NCI-H128 (cell line): ENCODE data around the gene SIK3.
"Not testable (repeated sequence)": the region's sequence is repeated elsewhere in the genome, so short reads cannot be mapped to it uniquely, and the experiment has no call there.

Experiments used
- DNase-seq: peaks from one replicate; lab custom pipeline; 2025; ENCODE audit not compliant: unreplicated experiment; lab: John Stamatoyannopoulos, UW

SIK3 gene

DNA sequence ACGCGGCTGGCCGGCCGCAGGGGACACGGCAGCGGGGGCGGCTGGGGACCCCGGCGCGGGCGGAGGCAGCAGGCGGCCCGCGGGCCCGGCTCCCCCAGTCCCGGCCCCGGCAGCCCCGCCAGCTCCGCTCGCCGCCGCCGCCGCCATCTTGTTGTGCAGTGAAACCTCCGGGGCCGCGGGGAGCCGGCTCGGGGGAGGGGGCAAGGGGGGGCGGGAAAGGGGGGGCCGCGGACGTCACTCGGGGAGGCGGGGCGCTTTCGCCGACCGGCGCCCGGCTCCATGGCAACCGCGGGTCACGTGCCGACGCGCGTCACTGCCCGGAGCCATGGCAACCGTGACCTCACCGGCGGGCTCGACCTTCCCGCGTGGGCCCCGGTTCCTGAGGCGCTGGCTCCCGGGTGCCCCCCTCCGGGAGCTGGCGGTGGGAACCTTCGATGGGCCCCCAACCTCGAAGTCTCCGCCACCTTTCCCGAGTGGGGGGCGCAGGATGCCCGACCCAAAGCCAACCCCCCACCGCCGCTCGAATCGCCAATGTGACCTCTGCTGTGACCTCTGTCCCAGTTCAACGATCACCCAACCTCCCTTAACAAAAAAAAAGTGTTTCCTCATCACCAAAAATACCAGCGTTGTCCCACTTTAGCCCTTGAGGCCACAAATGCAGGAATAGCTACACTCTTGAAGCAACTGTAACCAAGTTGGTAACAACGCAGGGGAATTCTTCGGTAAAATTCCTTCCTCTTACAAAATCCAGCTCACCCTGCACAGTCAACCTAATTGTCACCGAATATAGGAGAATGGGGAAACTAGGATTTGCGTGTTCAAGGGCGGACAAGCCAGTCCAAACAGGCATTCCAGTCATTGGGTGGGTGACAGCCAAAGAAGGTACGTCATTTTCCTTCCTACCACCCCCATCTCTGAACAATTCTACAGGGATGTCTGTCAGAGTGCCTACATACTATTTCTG lies at the start of gene SIK3:
Gene SIK3, minus strand, starts transcription at position 160 of the 964 bp plus-strand sequence. Its CDS starts 13 bp downstream, at position 147.
- DNase-seq = peak; percentile 88

- DNase-seq = no peak
Measured at GRCh38 chr11:117146521-117146920, 48.3 kb upstream of the SIK3 start.

DNA sequence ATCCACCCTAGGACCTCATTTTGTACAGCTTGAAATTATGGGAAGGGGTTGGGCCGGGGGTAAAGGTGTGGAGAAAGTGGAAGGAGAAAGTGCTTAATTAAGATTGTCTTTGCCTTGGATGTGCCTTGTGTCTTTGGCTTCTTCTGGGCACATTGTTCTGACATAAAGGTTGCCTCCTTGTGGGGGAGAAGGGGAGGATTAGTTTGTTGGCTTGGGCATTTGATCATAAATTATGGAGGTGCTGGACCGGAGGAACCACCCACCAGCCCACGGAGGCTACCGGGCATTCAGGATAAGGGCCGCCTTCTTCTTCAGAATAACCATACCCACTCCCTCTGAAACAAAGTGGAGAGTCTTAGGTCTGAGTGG lies 47.1 kb upstream of the SIK3 start:
- DNase-seq = no peak

DNA sequence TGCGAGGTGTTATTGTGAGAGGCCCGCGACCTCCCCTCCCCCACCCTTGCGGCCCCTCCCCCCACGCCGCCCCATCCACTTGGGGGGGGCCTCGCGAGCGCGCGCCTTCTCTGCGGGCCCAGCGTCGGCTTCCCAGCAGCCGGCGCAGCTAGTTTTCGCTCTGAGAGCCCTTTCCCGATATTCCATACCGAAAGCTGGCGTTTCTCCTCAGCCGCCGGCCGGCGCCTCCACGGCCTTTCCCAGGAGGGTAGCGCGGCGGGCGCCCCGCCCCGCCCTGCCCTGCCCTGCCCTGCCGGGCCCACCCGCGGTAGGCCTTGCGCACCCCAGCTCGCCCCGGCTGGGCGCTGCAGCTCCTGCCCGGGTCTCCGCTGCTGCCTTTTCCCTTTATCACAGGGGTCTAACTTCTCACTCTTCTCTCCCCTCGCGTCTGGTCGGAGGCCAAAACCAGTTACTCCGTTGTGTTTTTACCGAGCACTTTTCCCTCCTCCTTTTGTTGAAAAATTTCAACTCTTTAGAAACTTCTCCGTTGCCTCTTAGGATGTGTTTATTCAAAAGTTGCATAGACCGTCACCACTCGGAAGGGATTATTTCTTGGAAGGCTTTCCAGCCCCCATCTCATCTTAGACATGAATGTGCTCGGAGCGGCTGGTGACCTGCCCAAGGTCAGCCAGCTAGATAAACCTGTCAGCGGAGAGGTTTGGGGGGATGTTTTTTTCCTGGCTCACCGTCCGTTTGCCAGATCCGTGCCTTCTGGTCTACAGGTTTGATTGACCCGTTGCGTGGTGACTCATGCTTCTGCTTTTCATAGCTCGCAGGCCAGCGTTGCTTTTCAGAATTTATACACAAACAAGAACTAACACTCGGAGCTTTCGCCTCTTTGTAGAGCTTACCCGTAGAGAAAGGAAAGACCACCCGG lies 46.5 kb upstream of the SIK3 start:
- no peak for DNase-seq

DNA sequence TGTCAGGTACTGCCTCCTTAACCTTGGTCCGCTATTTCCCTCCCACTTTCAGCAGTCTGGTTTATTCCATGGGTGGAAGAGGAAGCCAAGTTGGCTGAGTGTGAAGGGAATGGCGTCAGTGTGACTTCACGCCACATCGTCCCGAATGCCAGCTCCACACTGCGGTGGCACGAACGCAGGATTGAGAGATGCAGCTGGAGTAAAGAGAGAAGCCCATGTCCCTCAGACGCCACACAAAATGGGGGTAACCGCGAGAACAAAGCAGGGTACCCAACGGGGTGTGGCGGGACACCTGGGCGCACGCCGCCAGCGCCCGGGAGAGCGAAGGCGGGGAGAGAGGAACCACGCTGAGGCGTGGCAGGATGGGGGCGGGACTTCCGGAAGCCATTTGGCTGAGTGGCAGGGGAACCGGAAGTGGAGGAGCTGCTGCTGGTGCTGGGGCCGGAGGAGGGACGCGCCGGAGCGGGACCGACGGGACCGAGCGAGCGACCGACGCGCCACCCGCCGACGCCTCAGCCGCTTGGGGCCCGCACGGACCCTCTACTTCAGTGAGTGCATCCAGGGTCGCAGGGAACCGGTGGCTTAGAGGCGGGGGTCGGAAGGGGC lies 45.7 kb upstream of the SIK3 start, which contains the start of gene PAFAH1B2:
Gene PAFAH1B2, plus strand, starts transcription at position 417 of the 606 bp plus-strand sequence. CDS start 8,161 bp downstream, outside the sequence.
- DNase-seq = peak; percentile 75

DNA sequence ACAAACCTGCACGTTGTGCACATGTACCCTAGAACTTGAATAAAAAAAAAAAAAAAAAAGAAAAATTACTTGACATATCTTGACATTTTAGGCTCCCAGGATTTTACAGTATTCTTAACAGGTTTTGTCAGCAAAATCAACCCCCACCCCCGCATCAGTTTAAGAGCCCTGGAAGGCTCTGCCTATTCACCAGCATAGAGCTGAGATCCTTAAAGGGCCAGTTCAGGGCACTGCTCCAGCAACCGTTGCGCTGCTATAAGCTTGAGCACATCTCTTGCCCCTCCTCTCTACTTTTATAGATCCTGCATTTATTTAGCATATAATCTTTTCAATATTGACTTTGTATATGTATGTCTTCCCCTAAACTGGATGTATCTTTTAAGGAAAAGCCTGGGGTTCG lies 45.2 kb upstream of the SIK3 start:
- no peak for DNase-seq

GRCh38 chr11:117137223-117138086 lies 39.2 kb upstream of the SIK3 start:
- not testable (repeated sequence) for DNase-seq

- DNase-seq = not testable (repeated sequence)
Measured at GRCh38 chr11:117134979-117135378, 36.8 kb upstream of the SIK3 start.

DNA sequence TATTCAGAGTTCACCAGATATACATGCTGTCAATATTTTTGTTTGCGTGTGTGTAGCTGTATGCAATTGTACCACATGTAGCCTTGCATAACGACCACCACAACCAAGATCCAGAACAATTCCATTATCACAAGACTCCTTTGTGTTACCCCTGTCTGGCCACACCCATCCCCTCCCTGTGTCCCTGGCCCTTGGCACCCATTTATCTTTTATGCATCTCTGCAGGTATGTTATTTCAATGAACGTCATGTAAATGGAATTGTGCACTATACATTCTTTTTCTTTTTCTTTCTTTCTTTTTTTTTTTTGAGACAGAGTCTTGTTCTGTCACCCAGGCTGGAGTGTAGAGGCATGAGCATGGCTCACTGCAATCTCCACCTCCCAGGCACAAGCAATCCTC lies 36.2 kb upstream of the SIK3 start:
- no peak for DNase-seq

DNA sequence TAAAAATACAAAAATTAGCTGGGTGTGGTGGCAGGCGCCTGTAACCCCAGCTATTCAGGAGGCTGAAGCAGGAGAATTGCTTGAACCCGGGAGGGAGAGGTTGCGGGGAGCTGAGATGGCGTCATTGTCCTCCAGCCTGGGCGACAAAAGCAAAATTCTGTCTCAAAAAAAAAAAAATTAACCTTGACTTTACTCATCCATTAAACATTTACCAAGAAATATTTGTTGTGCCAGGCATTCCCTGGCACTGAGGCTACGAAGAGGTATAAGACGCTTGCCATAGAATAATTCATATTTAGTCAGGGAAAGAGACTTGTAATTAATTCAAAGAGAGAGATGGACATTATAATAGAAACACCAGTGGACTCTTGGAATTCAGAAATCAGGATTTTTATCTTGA lies 32.7 kb upstream of the SIK3 start:
- no peak for DNase-seq

GRCh38 chr11:117130396-117130795 lies 32.2 kb upstream of the SIK3 start:
- DNase-seq = not testable (repeated sequence)

DNA sequence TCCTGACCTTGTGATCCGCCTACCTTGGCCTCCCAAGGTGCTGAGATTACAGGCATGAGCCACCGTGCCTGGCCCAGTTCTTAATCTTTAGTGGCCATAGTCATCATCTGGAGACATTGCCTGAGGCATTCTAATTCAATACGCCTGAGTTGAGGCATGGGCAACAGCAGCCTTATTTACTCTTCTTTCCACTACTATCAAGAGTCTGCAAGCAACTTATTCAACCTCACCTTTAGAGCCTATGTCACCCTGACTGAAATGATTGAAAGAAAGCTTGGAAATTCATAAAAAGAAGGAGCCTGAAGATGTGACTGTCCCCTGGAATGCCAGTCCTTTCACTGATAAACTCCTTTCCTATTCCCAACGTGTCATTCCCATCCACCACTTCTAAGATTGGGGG lies 30.1 kb upstream of the SIK3 start:
- no peak for DNase-seq

- DNase-seq = peak; percentile 19
Measured at GRCh38 chr11:117127171-117127901, 29.1 kb upstream of the SIK3 start.

- DNase-seq = no peak
Measured at GRCh38 chr11:117126223-117126965, 28.2 kb upstream of the SIK3 start.

- DNase-seq = no peak
Measured at GRCh38 chr11:117122556-117122955, 24.3 kb upstream of the SIK3 start.

DNA sequence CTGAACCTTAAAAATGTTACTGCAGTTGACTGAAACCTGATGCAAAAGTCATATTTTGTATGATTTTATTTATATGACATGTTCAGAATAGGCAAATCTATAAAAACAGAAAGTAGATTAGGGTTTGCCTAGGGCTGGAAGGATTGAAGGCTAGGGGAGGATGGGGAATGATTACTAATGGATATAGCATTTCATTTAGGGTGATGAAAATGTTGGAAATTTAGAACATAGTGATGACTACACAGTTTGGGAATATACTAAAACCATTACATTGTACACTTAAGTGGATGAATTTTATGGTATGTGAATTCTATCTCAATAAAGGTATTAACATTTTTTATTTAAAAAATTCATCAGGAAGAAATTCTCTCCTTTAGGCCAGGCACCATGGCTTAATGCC lies 22.9 kb upstream of the SIK3 start:
- no peak for DNase-seq

DNA sequence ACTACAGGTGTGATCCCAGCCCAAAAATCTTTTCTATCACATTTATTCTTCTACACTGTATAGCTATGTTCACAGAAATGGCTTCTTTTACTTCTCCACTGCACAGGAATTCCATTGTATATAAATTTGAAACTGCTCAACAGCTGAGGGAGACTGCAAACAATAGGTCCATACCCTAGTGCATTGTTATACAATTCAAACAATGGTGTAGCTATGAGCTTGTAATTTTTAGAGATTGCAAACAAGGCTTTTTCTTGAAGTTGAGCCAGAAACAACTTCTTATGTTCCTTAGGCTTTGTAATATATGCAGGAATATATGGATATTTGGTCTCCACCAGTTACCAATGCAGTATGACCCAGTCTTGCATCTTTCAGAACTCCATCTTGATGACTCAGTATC lies 19.5 kb upstream of the SIK3 start:
- no peak for DNase-seq

- not testable (repeated sequence) for DNase-seq
Measured at GRCh38 chr11:117112939-117113338, 14.7 kb upstream of the SIK3 start.

DNA sequence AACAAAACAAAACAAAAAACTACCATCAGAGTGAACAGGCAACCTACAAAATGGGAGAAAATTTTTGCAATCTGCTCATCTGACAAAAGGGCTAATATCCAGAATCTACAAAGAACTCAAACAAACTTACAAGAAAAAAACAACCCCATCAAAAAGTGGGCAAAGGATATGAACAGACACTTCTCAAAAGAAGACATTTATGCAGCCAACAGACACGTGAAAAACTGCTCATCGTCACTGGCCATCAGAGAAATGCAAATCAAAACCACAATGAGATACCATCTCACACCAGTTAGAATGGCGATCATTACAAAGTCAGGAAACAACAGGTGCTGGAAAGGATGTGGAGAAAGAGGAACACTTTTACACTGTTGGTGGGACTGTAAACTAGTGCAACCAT lies 14.3 kb upstream of the SIK3 start:
- not testable (repeated sequence) for DNase-seq
